GM18907 (cell line): Measurements from ENCODE around the gene NOXRED1.

Experiments
- ATAC-seq: cut with Tn5 transposase; IDR thresholded peaks from one replicate; pipeline ENCODE4 v1.9.1; 2021; ENCODE audit warnings: mild to moderate bottlenecking, moderate library complexity; ENCODE audit not compliant: unreplicated experiment

The NOXRED1 gene

DNA sequence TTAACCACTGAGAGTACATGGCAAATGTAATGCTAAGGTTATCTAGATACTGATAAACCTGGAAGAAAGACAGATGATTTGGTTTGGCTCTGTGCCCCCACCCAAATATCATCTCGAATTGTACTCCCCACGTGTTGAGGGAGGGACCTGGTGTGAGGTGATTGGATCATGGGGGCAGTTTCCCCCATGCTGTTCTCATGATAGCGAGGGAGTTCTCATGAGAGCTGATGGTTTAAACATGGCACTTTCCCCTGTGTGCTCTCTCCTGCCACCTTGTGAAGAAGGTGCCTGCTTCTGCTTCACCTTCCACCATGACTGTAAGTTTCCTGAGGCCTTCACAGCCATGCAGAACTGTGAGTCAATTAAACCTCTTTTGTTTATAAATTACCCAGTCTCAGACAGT, 14.2 kb downstream of the NOXRED1 start:
- ATAC-seq: no peak

DNA sequence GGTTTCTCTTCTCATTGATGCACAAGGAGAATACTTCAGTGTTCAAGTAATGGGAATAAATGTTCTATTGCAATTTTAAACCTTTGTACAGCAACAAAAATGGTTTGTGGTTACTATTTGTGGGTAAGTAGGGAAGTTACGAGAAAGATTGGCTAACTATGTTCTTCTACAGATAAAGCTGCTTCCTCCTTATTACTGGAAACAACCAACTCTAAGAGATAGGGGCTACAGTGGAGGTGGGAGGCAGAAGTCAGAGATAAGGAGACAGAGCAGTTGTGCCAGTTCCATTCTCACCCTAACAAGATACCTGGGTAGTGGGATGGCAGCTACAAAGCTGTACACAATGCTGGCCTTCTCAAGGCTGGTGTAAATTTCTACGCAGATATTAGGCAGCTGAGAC, 16.2 kb downstream of the NOXRED1 start:
- ATAC-seq: no peak

DNA sequence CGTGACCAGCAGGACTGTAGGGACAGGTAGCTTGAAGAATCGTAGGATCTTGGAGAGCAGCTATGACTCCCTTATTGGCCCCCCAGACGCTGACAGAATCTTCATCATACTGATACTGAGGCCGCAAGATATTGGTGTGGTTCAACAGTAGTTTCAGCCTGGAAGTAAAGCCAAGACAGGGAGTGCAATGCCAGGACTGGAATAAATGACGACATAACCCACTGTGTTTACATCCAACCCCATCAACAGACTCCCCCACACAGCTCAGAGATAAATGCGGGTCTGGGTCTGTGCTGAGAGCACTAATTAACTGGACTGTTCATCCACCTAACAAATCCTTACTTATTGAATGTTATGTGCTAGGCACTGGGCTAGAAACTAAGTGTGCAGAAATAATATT, 16.6 kb downstream of the NOXRED1 start:
- ATAC-seq: no peak

DNA sequence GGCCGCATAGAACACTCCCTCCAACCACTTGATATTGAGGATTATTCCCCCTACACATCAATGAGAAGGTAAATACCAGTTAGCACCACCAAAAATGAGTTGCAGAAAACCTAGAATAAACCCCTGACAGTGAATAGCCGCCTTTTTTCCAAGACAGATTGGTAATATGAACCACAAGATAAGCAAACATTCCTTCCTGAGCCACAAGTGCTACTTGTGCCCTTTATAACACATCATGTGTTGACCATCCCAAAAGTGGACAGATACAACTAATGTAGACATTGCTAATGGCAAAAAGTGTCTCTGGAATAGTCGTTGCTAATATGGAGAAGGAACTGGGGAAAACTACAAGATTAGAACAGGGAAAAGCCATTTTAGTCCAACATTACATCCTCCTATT, 17.2 kb downstream of the NOXRED1 start:
- no peak for ATAC-seq

DNA sequence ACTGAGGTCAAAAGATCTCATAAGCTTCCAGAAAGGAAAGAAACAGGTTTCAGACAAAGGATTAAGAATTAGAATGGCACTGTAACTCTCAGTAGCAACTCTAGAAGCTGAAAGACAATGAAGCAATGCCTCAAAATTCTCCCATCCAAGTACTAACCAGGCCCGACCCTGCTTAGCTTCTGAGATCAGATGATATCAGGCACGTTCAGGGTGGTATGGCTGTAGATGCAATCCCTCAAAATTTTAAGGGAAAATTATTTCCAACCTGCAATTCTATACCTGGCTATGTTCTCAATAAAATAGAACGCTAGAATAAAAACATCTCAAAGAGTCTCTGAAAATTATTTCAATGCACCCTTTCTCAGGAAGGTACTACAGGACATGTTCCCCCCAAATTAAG, 19.6 kb downstream of the NOXRED1 start:
- ATAC-seq: no peak

DNA sequence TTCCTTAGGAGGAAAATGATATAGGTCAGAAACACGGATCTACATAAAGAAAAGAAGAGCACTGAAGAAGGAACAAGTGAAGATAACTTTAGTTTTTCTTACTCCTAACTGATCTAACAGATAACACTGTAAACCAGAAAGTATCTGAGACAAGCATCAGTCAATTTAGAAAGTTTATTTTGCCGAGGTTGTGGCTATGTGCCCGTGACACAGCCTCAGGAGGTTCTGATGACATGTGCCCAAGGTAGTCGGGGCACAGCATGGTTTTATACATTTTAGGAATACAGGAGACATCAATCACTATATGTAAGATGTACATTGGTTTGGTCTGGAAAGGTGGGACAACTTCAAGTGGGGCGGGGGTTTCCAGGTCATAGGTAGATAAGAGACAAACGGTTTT, 23.1 kb downstream of the NOXRED1 start:
- no peak for ATAC-seq

DNA sequence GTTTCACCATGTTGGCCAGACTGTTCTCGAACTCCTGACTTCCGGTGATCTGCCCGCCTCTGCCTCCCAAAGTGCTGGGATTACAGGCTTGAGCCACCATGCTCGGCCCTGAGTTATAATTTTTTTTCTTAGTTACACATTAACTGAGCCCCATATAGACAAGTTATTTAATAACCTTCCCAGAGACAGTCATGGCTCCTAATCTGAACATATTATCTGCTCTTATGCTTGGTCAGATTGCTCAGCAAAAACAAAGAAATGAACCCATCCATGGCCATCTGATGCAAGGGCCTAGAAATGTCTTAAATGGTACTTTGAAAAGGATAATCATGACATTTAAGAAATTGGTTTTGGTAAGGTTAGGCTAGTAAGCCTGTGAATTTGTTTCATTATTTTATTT, 33.1 kb downstream of the NOXRED1 start:
- ATAC-seq: no peak

DNA sequence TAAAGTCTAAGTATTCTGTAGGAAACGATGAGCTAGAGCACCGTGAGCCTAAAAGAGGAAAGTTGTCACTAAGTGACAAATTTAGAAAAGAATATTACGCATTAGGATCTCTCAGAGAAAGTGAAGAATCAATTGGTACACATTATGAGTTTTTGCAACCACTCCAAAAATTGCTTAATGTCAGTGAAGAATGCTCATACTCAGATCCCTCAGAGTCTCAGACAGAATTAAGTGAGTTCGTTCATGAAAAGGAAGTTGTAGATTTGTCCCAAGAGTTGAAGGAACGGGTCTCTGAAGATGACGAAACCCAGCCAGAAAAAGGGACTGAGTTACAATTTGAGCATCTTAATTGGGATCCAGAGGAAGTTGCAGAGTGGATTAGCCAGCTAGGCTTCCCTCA, 44.6 kb downstream of the NOXRED1 start:
- ATAC-seq: no peak

DNA sequence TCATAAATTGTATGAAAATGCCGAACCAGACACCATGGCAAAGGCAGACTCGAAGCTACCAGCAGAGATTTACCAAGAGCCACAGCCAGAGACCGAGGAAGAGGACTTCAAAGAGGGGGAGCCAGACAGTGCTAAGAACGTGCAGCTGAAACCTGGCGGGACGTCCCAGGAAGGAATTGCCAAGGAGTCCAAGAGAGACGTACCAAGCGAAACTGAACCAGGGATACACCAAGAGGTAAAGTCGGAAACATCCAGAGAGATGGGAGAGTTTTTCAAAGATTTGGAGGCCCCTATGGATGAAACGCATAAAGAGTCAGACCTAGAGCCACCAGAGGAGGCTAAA, 45.9 kb downstream of the NOXRED1 start:
- ATAC-seq: no peak

DNA sequence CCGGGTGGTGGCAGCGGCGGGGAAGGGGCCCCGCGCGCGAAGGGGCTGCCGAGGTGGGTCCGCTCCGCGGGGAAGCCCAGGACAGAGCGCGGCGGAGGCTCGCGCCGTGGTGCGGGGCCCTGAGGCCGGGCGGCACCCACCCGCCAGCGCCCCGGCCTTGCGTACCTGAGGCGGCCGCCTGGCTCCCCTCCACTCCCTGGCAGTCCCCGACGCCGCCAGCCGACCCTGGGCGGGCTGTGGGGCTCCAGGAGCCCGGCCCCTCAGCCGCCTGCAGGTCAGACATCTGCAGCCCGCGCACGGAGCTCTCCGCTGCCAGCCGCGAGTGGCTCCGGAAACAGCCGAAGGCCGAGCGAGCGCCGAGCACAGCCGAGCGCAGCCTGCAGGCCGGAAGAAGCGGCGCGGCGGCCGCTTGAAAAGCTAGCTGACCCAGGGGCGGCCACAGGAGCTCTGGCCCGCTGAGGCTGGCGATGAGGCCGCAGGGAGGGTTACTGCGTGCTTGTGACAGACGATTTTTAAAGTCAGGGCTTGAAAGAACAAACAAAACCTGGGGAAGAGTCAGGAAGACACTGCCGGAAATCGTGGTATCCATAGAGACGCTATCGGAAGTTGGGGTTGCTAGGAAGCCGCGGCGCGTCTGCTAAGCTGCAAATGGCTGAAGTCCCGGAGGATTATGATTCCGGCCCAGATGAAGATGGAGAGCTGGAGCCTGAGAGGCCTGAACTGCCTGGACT, 46.4 kb downstream of the NOXRED1 start, which contains the start of the genes SAMD15 and TMED8:
Gene SAMD15 (plus strand): TSS at position 609 of the 731 bp plus-strand sequence. CDS start 40 bp downstream, at position 649.
Gene TMED8 (minus strand): TSS at position 324 of the 731 bp plus-strand sequence. CDS start 41 bp downstream, at position 283.
- peak; percentile 87 for ATAC-seq

DNA sequence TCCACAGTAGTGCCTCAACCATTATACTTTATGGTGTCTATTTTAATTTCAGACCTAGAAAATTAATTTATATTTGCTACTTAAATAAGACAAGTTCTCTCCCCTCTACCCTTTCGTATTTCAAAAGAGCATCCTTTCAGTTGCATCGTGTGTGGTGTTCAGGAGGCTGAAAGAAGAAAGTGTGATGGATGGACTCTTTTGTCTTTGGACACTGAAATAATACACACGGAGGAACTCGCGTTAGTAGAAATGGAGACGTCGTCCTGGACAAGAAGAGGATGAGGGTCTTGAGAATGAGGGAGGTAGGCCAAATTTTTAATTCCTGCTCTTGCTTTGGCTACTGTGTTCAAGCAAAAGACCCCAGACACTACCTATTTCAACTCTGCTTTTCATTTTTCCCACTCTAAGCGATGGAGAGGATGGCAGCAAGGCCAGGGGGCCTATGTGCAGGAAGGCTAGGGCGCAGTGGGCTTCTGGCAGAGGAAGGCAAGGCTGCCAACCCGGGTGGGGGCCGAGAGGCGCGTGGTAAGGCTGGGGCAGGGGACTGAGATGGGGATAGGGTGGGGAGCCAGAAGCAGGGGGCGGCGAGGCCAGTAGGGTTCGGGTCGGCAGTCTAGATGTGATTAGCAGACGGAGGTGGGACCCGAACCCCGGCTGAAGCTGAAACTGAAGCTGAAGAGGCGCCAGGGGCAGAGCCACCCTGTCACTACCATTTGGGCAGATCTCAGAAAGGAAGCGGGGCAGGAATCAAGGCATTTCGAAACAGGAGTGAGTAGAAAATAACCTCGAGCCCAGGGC, 47.2 kb downstream of the NOXRED1 start:
- peak; percentile 14 for ATAC-seq

DNA sequence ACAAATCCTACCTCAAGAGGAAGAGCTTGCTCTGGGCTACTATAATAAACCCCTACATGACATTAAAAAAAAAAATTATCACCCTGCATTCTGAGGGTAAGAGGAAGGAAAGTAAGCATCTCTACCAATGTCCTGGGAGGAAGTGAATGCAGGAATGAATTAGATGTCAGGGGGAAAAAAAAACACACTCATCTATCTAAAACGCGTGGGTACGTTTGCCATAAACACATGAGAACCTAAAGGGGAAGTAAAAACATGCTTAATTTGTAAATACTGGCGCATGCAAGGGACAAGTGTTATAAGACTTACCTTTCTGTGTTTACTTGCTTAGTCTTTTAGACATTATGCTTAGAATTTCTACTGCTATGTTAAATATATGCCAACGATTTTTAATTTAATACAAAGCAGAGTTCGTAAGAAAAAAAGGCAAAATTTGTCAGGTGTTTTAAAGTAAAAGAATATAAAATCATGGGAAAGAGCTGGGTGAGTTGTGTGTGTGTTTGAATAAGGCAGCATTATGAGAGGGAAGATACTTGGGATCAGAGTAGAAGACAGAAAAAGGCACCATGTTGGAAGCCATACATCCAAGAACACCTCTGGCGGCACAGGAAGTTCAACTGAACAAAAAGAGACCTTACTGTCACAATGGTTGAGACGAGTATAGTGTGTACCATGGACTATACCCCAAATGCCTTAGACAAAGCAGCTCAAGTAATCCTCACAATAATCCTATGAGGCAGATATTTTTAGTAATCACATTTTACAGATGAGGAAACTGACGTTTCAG, 48.0 kb downstream of the NOXRED1 start:
- ATAC-seq: no peak

DNA sequence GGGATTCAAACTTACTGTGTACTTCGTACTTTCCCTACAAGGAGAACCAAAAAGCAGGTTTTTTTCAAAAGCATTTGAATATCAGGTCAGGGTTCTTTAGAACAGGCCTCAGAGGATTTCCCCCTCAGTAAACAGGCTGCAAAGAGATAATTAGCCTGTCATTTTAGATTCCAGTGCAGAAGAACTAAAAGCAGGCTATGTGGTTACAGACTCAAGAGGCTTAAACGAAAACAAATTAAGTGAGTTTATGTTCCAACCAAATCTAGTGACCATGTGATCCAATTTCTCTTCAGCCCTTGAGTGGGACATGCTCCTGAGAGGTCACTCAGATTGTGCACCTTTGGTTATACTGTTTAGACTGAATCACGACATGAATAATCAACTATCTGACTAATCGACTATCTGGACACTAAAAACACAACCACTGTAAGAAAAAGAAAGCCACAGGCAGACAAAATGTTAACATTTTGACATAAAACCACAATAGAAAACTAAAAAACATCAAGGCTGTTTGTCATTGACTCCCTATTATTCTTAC, 51.0 kb downstream of the NOXRED1 start:
- peak; percentile 50 for ATAC-seq

DNA sequence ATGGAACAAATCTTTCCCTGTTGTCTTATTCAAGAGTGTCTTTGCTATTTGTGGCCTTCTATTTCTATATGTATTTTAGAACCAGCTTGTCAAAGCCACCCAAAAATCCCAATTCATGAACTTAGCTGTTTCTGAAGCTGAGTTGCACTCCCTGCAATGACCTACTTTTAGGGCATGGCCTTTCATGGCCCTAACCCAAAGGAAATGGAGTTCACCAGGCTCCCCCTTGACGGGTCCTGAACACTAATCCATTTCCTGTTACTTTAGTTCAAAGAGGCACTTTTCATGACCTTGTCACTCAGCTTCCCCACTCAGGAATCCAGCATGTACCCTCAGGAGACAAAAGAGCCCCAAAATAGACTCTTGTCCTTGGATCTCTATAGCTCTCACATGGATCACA, 54.0 kb downstream of the NOXRED1 start:
- no peak for ATAC-seq

DNA sequence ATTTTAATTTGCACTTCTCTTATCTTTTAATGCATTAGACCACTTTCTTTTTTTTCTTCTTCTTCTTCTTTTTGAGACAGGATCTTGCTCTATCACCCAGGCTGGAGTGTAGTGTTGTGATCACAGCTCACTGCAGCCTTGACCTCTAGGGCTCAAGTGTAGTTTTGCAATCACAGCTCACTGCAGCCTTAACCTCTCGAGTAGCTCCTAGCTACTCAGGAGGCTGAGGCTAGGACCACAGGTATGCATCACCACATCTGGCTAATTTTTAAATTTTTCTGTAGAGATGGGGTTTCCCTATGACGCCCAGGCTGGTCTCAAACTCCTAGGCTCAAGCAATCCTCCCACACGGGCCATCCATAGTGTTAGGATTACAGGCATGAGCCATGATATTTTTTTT, 59.2 kb downstream of the NOXRED1 start:
- peak; percentile 75 for ATAC-seq

DNA sequence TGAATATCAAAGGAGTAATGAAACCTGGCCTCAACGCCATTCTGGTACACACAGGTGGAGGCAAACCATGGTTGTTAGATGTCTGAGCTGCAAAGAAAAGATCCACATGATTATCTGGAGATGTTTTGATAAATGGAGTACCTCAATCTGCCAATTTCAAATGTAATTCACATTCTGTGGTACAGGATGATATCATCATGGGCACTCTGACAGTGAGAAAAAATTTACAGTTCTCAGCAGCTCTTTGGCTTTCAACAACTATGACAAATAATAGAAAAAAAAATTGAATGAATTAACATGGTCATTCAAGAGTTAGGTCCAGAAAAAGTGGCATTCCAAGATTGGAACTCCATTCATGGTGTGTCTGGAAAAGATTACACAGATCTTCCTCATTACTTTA, 63.7 kb downstream of the NOXRED1 start:
- ATAC-seq: no peak

DNA sequence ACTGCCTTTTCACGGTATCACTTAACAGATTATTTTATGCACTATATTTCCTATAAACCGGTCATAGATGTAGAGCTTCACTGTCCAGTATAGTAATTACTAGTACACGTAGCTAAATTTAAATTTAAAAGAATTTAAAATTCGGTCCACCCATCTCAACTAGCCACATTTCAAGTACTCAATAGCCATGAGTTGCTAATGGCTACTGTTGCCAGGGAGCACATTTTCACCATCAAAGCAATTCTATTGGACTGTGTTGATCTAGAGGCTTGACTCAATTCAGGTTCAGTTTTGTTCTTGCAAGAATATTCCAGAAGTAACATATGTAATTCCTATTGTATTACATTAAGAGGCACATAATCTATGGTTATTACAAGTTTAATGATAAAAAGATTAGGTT, 66.4 kb downstream of the NOXRED1 start:
- ATAC-seq: no peak

DNA sequence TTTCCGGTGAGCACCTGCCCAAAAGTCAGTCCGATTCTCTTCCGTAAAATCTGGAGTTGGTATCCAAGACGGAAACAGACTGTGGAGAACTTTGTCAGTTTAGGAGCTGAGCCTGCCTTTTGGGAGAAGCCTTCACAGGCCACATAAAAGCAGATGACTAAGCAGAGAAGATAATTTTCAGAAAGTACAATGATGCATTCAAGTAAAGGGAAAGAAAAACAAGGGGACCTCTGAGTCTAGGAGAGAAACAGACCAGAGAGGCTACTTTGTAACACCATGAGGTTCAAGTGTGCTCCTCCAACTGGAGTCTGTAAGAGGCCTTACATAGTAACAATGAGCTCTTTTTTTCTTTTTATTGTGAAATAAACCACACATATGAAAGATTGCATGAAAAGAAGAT, 67.5 kb downstream of the NOXRED1 start:
- ATAC-seq: no peak

DNA sequence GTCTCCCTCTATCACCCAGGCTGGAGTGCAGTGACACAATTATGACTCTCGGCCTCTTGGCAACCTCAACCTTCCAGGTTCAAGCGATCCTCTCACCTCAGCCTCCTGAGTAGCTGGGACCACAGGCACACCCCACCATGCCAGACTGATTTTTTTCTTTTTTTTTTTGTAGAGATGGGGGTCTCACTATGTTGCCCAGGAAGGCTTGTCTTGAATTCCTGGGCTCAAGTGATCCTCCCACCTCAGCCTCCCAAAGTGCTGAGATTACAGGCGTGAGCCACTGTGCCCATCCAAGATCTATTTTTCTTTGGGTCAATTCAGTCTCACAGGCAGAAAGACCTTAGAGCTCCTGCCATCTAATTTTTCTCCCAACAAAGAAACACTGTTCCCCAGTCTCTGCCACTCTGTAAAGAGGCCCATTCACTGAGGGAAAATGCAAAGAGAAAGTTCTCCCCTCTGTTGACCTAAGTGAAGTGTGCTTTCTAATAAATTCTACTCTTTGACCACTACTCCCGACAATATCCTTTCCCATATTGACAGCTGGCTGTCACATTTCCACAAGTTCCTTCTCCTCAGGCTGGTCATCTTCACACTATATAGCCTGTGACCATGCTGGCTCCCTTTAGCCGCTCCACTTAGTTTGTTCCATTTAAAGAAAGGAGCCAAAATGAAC, 69.7 kb downstream of the NOXRED1 start:
- ATAC-seq: no peak

DNA sequence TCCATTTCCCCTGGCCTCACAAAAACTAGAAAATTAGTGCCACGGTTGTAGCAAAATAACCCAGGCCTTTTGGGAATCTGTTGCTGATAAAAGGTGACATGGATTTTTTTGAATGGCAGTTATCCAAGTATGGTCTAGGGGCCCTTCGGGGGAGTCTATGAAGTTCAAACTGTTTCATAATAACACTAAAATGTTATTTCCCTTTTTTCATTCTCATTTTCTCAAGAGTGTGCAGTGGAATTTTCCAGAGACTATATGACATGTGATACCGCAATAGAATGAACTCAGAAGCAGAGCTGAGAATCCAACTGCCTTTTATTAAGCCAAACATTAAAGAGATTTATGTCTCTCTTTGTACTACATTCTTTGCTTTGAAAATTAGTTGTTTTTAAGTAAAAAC, 75.6 kb downstream of the NOXRED1 start:
- ATAC-seq: no peak

DNA sequence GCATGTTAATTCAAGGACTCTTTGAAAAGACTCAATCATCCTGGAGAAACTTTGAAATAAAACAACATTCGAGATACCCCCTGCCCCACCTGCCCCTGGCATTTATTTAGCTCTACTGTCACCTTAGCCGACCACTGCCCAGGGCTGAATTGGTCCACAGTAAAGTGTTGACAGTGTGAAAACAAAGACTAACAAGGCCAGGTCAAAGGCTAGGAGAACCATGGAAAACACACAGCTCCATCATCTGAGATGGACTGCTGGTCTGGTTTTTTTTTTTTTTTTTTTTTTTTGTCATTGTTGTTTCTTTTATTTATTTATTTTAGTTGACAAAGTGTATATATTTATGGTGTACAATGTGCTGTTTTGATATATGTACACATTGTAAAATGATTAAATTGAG, 76.8 kb downstream of the NOXRED1 start:
- no peak for ATAC-seq
